Left ventricle myocardium superior (tissue), 1 donor: Measurements from ENCODE around the gene TTC39B. TPM values are rescaled to one million over a fixed set of nuclear protein-coding genes. Genes with fewer than 3 reads are reported as not detected.
"Not testable (repeated sequence)": the region's sequence is repeated elsewhere in the genome, so short reads cannot be mapped to it uniquely, and the experiment has no call there.

Experiments
- ATAC-seq: fragments of 200-7000 bp; cut with Tn5 transposase; one replicate; pipeline ENCODE4 v1.9.1; 2020; ENCODE audit warnings: mild to moderate bottlenecking, moderate library complexity
- DNase-seq: peaks from one replicate; pipeline ENCODE4 v3.0.0-alpha.2; 2020
- intact Hi-C: fragments of 100-400 bp; cut with micrococcal nuclease; formaldehyde crosslinking; loops from one replicate; pipeline ENCODE4 v1.11.0; 2022
- long read RNA-seq: library from polyadenylated mRNA; unstranded; transcript quantifications from one replicate; pipeline ENCODE4 v2.0.0, GENCODE V29; 2021
- total RNA-seq: library from RNA; stranded (reverse); fragmentation: NEBNext Ultra II Directional; extraction: Animal tissue kit (Norgen Biotek cat#: 25700); gene quantifications from one replicate; pipeline ENCODE4 v1.2.1, GENCODE V29; 2021
- donor health status: DM: no; HTN: yes; CAD: no; lungs with severe emphysema.

The TTC39B gene
- 1.4 TPM for total RNA-seq
- long read RNA-seq, full-length matches to known transcripts = 2 of 4 reads
- long read RNA-seq, partial matches to known transcripts = 1 of 4 reads
- long read RNA-seq, other reads (novel, unspliced or antisense) = 1 of 4 reads

- DNase-seq (peak; percentile 96), ATAC-seq (peak; percentile 99)
- intact Hi-C loops = loop anchor here (10.0 kb wide), 1 partner anchor 118 kb away; the partner anchor contains the start of gene SNAPC3
Measured at GRCh38 chr9:15306757-15307522, at the start of gene TTC39B. Gene TTC39B, minus strand, starts transcription at chr9:15307216. Its CDS starts 91 bp downstream, at chr9:15307125.

- ATAC-seq (no peak), DNase-seq (no peak)
- intact Hi-C loops = no loop called here
Measured at GRCh38 chr9:15355669-15356068, 48.7 kb upstream of the TTC39B start.

GRCh38 chr9:15354713-15355112, 47.7 kb upstream of the TTC39B start:
- intact Hi-C loops = no loop called here
- DNase-seq (no peak), ATAC-seq (no peak)

GRCh38 chr9:15353892-15354291, 46.9 kb upstream of the TTC39B start:
- DNase-seq (no peak), ATAC-seq (peak; percentile 30)
- intact Hi-C loops = no loop called here

- intact Hi-C loops = no loop called here
- ATAC-seq = no peak
- no peak for DNase-seq
Measured at GRCh38 chr9:15352306-15352705, 45.3 kb upstream of the TTC39B start.

- intact Hi-C loops = no loop called here
- ATAC-seq (no peak), DNase-seq (no peak)
Measured at GRCh38 chr9:15349892-15350761, 43.1 kb upstream of the TTC39B start.

- no peak for DNase-seq
- intact Hi-C loops = no loop called here
- no peak for ATAC-seq
Measured at GRCh38 chr9:15346837-15347236, 39.8 kb upstream of the TTC39B start.

GRCh38 chr9:15344191-15344590, 37.2 kb upstream of the TTC39B start:
- intact Hi-C loops = no loop called here
- no peak for DNase-seq
- ATAC-seq = no peak

- intact Hi-C loops = no loop called here
- ATAC-seq = no peak
Measured at GRCh38 chr9:15333376-15333881, 26.4 kb upstream of the TTC39B start.

GRCh38 chr9:15332939-15333338, 25.9 kb upstream of the TTC39B start:
- no peak for DNase-seq
- intact Hi-C loops = no loop called here
- ATAC-seq = no peak

More at GRCh38 chr9:15333376-15333881, 26.4 kb upstream of the TTC39B start:
- DNase-seq = no peak

- ATAC-seq = no peak
- DNase-seq = no peak
- intact Hi-C loops = no loop called here
Measured at GRCh38 chr9:15329539-15330109, 22.6 kb upstream of the TTC39B start.

- intact Hi-C loops = no loop called here
- no peak for DNase-seq
- ATAC-seq = no peak
Measured at GRCh38 chr9:15328946-15329345, 21.9 kb upstream of the TTC39B start.

GRCh38 chr9:15322695-15323094, 15.7 kb upstream of the TTC39B start:
- DNase-seq, ATAC-seq, intact Hi-C loops: not testable (repeated sequence)

- intact Hi-C loops, ATAC-seq, DNase-seq: not testable (repeated sequence)
Measured at GRCh38 chr9:15319661-15320060, 12.6 kb upstream of the TTC39B start.

GRCh38 chr9:15317836-15318235, 10.8 kb upstream of the TTC39B start:
- intact Hi-C loops = no loop called here
- DNase-seq = no peak
- ATAC-seq = no peak

GRCh38 chr9:15311607-15312006, 4.6 kb upstream of the TTC39B start:
- no peak for DNase-seq
- intact Hi-C loops = no loop called here
- no peak for ATAC-seq

- DNase-seq = no peak
- no peak for ATAC-seq
- intact Hi-C loops = no loop called here
Measured at GRCh38 chr9:15310107-15310850, 3.3 kb upstream of the TTC39B start.

- DNase-seq (no peak), ATAC-seq (no peak)
- intact Hi-C loops = loop anchor here (10.0 kb wide), 1 partner anchor 116 kb away; the partner anchor contains the start of gene SNAPC3
Measured at GRCh38 chr9:15308511-15308910, 1.5 kb upstream of the TTC39B start.

GRCh38 chr9:15307523-15307841, 466 bp upstream of the TTC39B start:
- intact Hi-C loops = loop anchor here (10.0 kb wide), 1 partner anchor 117 kb away; the partner anchor contains the start of gene SNAPC3
- DNase-seq (no peak), ATAC-seq (no peak)
